Esophagus muscularis mucosa (tissue), 3 donors: Measurements from ENCODE around the gene USP9Y.

ENCODE experiments used
- CTCF ChIP-seq, 3 experiments: fragments of 200-600 bp in 2 of 3; fragments of 450-650 bp in 1 of 3; sonication (generic) in 2 of 3; IDR thresholded peaks; one replicate each; pipeline ENCODE4 v1.5.1; 2017 to 2019; ENCODE audit warnings: antibody characterized with exemption in 3 of 3, mild to moderate bottlenecking in 2 of 3, moderate library complexity in 1 of 3
- POLR2A ChIP-seq: fragments of 450-650 bp; IDR thresholded peaks from one replicate; pipeline ENCODE4 v1.6.1; 2017; ENCODE audit warnings: antibody characterized with exemption, moderate library complexity, mild to moderate bottlenecking, low read depth
- POLR2AphosphoS5 ChIP-seq, 2 donors: sonication (generic); formaldehyde crosslinking; IDR thresholded peaks; one replicate each; pipeline ENCODE4 v1.6.1; 2017; ENCODE audit warnings: antibody characterized with exemption in 2 of 2

GRCh38 chrY:12784521-12784920 lies 83.5 kb downstream of the USP9Y start:
- no peak for TF ChIP-seq POLR2A
- TF ChIP-seq POLR2AphosphoS5 (IDR thresholded peaks at IDR 0.05), result no peak
- TF ChIP-seq CTCF (IDR thresholded peaks at IDR 0.05), result no peak
